GM23338 (cell line): ENCODE data around the gene OXNAD1. TPM values are rescaled to one million over a fixed set of nuclear protein-coding genes. Genes with fewer than 3 reads are reported as not detected.

ENCODE experiments used
- CREB1 ChIP-seq: fragments of 250-450 bp; sonication (Bioruptor Pico); IDR thresholded peaks from 2 replicates; pipeline ENCODE4 v1.5.0; 2020; ENCODE audit warnings: low read depth, mild to moderate bottlenecking, moderate library complexity
- CTCF ChIP-seq, 2 experiments: fragments of 200-600 bp in 1 of 2; sonication (generic) in 1 of 2; conservative IDR thresholded peaks; 2 replicates each; pipeline versions ENCODE4 v1.5.1 to v1.6.1; 2016 to 2017; ENCODE audit warnings: antibody characterized with exemption in 2 of 2, low read depth in 2 of 2, mild to moderate bottlenecking in 2 of 2, moderate library complexity in 1 of 2
- EZH2phosphoT487 ChIP-seq: fragments of 200-600 bp; sonication (generic); IDR thresholded peaks from one replicate; pipeline ENCODE4 v1.8.1; 2018; ENCODE audit warnings: antibody characterized with exemption; ENCODE audit not compliant: unreplicated experiment
- STAT1 ChIP-seq: IDR thresholded peaks from one replicate; pipeline ENCODE4 v1.6.1; 2016; ENCODE audit warnings: antibody characterized with exemption; ENCODE audit not compliant: unreplicated experiment
- ZNF114 ChIP-seq: fragments of 250-450 bp; sonication (Bioruptor Pico); IDR thresholded peaks from 2 replicates; pipeline ENCODE4 v1.5.0; 2020; ENCODE audit warnings: mild to moderate bottlenecking, moderate library complexity
- ZNF331 ChIP-seq: fragments of 250-450 bp; sonication (Bioruptor Pico); IDR thresholded peaks from 2 replicates; pipeline ENCODE4 v1.5.0; 2020; ENCODE audit warnings: low read depth, mild to moderate bottlenecking, moderate library complexity
- polyA plus RNA-seq: library from polyadenylated mRNA; unstranded; fragments of >200 nt; fragmentation: Nextera tagmentation; extraction: Ambion mirVana; gene quantifications from 2 replicates; pipeline ENCODE4 v1.2.1, GENCODE V29; 2016
- total RNA-seq: library from RNA; depleted of rRNA; stranded (reverse); fragments of >200 nt; shearing (Covaris generic); gene quantifications from 2 replicates; pipeline ENCODE4 v1.2.3, GENCODE V29; 2014
- TF ChIP-seq, protein P1 (sequence below): fragments of 250-450 bp; sonication (Bioruptor Pico); IDR thresholded peaks from 2 replicates; pipeline ENCODE4 v1.5.0; 2020; ENCODE audit warnings: mild to moderate bottlenecking, moderate library complexity
- TF ChIP-seq, protein P2 (sequence below): IDR thresholded peaks from 2 replicates; pipeline ENCODE4 v1.6.1; 2016; ENCODE audit warnings: antibody characterized with exemption

The OXNAD1 gene
- total and polyA plus RNA-seq, 2 experiments from 2014 or later, result 22.9 to 34.2 TPM

DNA sequence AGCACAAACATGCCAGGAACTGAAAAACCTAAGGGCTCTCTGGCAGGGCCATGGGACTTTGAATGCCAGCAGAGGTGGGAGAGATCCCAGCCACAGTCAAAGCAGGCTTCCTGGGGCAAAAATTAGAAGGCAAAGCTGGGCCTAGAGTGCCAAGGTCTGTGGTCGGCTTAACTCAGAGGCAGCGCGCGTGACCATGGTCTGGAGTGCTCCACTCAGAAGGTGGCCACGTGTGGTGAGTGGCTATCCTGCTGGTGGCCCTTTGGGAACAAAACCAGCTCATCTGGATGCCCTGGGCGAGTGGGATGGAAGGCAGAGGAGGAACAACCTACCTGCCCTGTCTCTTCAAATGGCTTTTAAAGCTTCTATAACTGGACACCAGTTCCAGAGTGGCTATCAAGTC is 63.1 kb downstream of the OXNAD1 start (continued):
- TF ChIP-seq, protein P1, sequence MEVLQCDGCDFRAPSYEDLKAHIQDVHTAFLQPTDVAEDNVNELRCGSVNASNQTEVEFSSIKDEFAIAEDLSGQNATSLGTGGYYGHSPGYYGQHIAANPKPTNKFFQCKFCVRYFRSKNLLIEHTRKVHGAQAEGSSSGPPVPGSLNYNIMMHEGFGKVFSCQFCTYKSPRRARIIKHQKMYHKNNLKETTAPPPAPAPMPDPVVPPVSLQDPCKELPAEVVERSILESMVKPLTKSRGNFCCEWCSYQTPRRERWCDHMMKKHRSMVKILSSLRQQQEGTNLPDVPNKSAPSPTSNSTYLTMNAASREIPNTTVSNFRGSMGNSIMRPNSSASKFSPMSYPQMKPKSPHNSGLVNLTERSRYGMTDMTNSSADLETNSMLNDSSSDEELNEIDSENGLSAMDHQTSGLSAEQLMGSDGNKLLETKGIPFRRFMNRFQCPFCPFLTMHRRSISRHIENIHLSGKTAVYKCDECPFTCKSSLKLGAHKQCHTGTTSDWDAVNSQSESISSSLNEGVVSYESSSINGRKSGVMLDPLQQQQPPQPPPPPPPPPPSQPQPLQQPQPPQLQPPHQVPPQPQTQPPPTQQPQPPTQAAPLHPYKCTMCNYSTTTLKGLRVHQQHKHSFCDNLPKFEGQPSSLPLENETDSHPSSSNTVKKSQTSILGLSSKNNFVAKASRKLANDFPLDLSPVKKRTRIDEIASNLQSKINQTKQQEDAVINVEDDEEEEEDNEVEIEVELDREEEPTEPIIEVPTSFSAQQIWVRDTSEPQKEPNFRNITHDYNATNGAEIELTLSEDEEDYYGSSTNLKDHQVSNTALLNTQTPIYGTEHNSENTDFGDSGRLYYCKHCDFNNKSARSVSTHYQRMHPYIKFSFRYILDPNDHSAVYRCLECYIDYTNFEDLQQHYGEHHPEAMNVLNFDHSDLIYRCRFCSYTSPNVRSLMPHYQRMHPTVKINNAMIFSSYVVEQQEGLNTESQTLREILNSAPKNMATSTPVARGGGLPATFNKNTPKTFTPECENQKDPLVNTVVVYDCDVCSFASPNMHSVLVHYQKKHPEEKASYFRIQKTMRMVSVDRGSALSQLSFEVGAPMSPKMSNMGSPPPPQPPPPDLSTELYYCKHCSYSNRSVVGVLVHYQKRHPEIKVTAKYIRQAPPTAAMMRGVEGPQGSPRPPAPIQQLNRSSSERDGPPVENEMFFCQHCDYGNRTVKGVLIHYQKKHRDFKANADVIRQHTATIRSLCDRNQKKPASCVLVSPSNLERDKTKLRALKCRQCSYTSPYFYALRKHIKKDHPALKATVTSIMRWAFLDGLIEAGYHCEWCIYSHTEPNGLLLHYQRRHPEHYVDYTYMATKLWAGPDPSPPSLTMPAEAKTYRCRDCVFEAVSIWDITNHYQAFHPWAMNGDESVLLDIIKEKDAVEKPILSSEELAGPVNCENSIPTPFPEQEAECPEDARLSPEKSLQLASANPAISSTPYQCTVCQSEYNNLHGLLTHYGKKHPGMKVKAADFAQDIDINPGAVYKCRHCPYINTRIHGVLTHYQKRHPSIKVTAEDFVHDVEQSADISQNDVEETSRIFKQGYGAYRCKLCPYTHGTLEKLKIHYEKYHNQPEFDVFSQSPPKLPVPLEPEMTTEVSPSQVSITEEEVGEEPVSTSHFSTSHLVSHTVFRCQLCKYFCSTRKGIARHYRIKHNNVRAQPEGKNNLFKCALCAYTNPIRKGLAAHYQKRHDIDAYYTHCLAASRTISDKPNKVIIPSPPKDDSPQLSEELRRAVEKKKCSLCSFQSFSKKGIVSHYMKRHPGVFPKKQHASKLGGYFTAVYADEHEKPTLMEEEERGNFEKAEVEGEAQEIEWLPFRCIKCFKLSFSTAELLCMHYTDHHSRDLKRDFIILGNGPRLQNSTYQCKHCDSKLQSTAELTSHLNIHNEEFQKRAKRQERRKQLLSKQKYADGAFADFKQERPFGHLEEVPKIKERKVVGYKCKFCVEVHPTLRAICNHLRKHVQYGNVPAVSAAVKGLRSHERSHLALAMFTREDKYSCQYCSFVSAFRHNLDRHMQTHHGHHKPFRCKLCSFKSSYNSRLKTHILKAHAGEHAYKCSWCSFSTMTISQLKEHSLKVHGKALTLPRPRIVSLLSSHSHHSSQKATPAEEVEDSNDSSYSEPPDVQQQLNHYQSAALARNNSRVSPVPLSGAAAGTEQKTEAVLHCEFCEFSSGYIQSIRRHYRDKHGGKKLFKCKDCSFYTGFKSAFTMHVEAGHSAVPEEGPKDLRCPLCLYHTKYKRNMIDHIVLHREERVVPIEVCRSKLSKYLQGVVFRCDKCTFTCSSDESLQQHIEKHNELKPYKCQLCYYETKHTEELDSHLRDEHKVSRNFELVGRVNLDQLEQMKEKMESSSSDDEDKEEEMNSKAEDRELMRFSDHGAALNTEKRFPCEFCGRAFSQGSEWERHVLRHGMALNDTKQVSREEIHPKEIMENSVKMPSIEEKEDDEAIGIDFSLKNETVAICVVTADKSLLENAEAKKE (CRISPR knock-in tag), result no peak
- TF ChIP-seq, protein P2, sequence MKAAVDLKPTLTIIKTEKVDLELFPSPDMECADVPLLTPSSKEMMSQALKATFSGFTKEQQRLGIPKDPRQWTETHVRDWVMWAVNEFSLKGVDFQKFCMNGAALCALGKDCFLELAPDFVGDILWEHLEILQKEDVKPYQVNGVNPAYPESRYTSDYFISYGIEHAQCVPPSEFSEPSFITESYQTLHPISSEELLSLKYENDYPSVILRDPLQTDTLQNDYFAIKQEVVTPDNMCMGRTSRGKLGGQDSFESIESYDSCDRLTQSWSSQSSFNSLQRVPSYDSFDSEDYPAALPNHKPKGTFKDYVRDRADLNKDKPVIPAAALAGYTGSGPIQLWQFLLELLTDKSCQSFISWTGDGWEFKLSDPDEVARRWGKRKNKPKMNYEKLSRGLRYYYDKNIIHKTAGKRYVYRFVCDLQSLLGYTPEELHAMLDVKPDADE, result no peak
- TF ChIP-seq CREB1 (CRISPR knock-in tag) (no peak), ZNF331 (CRISPR knock-in tag) (no peak), STAT1 (no peak), CTCF (conservative IDR thresholded peaks at IDR 0.05; ENCODE audit: low read depth in 2 of 2) (no peak), EZH2phosphoT487 (no peak), ZNF114 (CRISPR knock-in tag) (no peak)
